IMR-90 (cell line): ENCODE measurements around the gene DLGAP3. TPM values are rescaled to one million over a fixed set of nuclear protein-coding genes. Genes with fewer than 3 reads are reported as not detected.

Experiments
- ATAC-seq: fragments of 200-7000 bp; cut with Tn5 transposase; 2 replicates; pipeline ENCODE4 v1.9.1; 2020; ENCODE audit warnings: low read depth, mild to moderate bottlenecking, moderate library complexity
- BruUV-seq: library from RNA; stranded (reverse); fragments of 400-500 nt; replicated peaks from 2 replicates; lab custom pipeline; 2021; lab: Mats Ljungman, UMichigan
- CTCF ChIA-PET: fragments of 300-600 bp; formaldehyde crosslinking; extraction: SDS; loops from one replicate; lab custom pipeline; 2021; ENCODE audit warnings: antibody characterized with exemption; lab: Yijun Ruan, JAX
- POLR2A ChIA-PET: fragments of 300-600 bp; sonication (Branson Sonifier 250); formaldehyde crosslinking; loops from one replicate; lab custom pipeline; 2022; ENCODE audit warnings: antibody characterized with exemption; ENCODE audit not compliant: unreplicated experiment; lab: Charles Lee
- DNase-seq: peaks from one replicate; pipeline ENCODE4 v3.0.0; 2013
- H2AFZ ChIP-seq: replicated peaks from 2 replicates; pipeline ENCODE3; 2013; ENCODE audit warnings: low read length, mild to moderate bottlenecking; ENCODE audit not compliant: poor library complexity
- H2AK5ac ChIP-seq: 2 replicates; pipeline ENCODE4 v1.6.1; 2013; ENCODE audit warnings: low read depth, low read length, inconsistent platforms
- H2AK9ac ChIP-seq: replicated peaks from 2 replicates; pipeline ENCODE3; 2013; ENCODE audit warnings: mild to moderate bottlenecking, low read depth, low read length, moderate library complexity; ENCODE audit not compliant: poor library complexity
- H2BK120ac ChIP-seq: 2 replicates; pipeline ENCODE4 v1.6.1; 2013; ENCODE audit warnings: low read depth, low read length, inconsistent platforms
- H2BK15ac ChIP-seq: 3 replicates; pipeline ENCODE4 v1.6.1; 2013; ENCODE audit warnings: low read depth, low read length, inconsistent platforms
- H2BK20ac ChIP-seq: 2 replicates; pipeline ENCODE4 v1.6.1; 2013; ENCODE audit warnings: low read depth, mild to moderate bottlenecking, inconsistent platforms, low read length, moderate library complexity
- H2BK5ac ChIP-seq: 2 replicates; pipeline ENCODE4 v1.6.1; 2013; ENCODE audit warnings: mild to moderate bottlenecking, low read depth, low read length, inconsistent platforms; ENCODE audit not compliant: poor library complexity, severe bottlenecking
- H3K14ac ChIP-seq: replicated peaks from 2 replicates; pipeline ENCODE4 v1.6.1; 2013; ENCODE audit warnings: low read depth, low read length, inconsistent platforms
- H3K18ac ChIP-seq: 2 replicates; pipeline ENCODE4 v1.6.1; 2013; ENCODE audit warnings: low read depth, low read length, control low read depth
- H3K23ac ChIP-seq: 2 replicates; pipeline ENCODE4 v1.6.1; 2013; ENCODE audit warnings: low read depth, low read length, inconsistent platforms
- H3K27ac ChIP-seq: 2 replicates; pipeline ENCODE4 v1.5.1; 2013; ENCODE audit warnings: mild to moderate bottlenecking, control low read depth, low read length; ENCODE audit not compliant: insufficient read depth
- H3K27me3 ChIP-seq: 2 replicates; pipeline ENCODE4 v1.6.1; 2013; ENCODE audit warnings: low read length; ENCODE audit not compliant: control insufficient read depth, insufficient read depth
- H3K36me3 ChIP-seq: 2 replicates; pipeline ENCODE4 v1.6.1; 2013; ENCODE audit warnings: low read length, mixed read lengths; ENCODE audit not compliant: control insufficient read depth, insufficient read depth
- H3K4ac ChIP-seq: 2 replicates; pipeline ENCODE4 v1.6.1; 2013; ENCODE audit warnings: low read depth, low read length, inconsistent platforms
- H3K4me1 ChIP-seq: 2 replicates; pipeline ENCODE4 v1.6.1; 2013; ENCODE audit warnings: low read length, mixed read lengths; ENCODE audit not compliant: control insufficient read depth, insufficient read depth
- H3K4me2 ChIP-seq: 2 replicates; pipeline ENCODE4 v1.6.1; 2013; ENCODE audit warnings: low read depth, mild to moderate bottlenecking, control low read depth, low read length, moderate library complexity
- H3K4me3 ChIP-seq: 2 replicates; pipeline ENCODE4 v1.5.1; 2013; ENCODE audit warnings: low read depth, mild to moderate bottlenecking, control low read depth, low read length, moderate library complexity; ENCODE audit not compliant: insufficient read depth
- H3K56ac ChIP-seq: 2 replicates; pipeline ENCODE4 v1.6.1; 2013; ENCODE audit warnings: low read length, inconsistent platforms; ENCODE audit not compliant: insufficient read depth; ENCODE audit errors: extremely low read depth
- H3K79me1 ChIP-seq, 2 experiments: 2 replicates each; pipeline ENCODE4 v1.6.1; 2013; ENCODE audit warnings: low read length in 2 of 2, inconsistent platforms in 1 of 2, low read depth in 1 of 2
- H3K9ac ChIP-seq: 2 replicates; pipeline ENCODE4 v1.6.1; 2013; ENCODE audit warnings: low read depth, low read length, control low read depth
- H3K9me1 ChIP-seq: 2 replicates; pipeline ENCODE4 v1.6.1; 2013; ENCODE audit warnings: low read length, inconsistent platforms; ENCODE audit not compliant: insufficient read depth
- H3K9me3 ChIP-seq: 2 replicates; pipeline ENCODE4 v1.6.1; 2013; ENCODE audit warnings: low read length; ENCODE audit not compliant: control insufficient read depth, insufficient read depth
- H4K20me1 ChIP-seq: 2 replicates; pipeline ENCODE4 v1.6.1; 2013; ENCODE audit warnings: low read length, inconsistent platforms; ENCODE audit not compliant: insufficient read depth
- H4K5ac ChIP-seq: 2 replicates; pipeline ENCODE4 v1.6.1; 2013; ENCODE audit warnings: mild to moderate bottlenecking, low read depth, low read length, control low read depth
- H4K8ac ChIP-seq, 2 experiments: 2 replicates each; pipeline ENCODE4 v1.6.1; 2013; ENCODE audit warnings: low read depth in 2 of 2, low read length in 2 of 2, control low read depth in 1 of 2, inconsistent platforms in 1 of 2
- H4K91ac ChIP-seq: 2 replicates; pipeline ENCODE4 v1.6.1; 2013; ENCODE audit warnings: low read depth, low read length, inconsistent platforms; ENCODE audit not compliant: insufficient read depth
- CEBPB ChIP-seq: IDR thresholded peaks from 2 replicates; pipeline ENCODE4 v1.6.1; 2012; ENCODE audit warnings: low read depth, low read length, improper control_type of control experiment
- CHD1 ChIP-seq: IDR thresholded peaks from 2 replicates; pipeline ENCODE4 v1.6.1; 2012; ENCODE audit warnings: low read depth, low read length, improper control_type of control experiment
- CTCF ChIP-seq: conservative IDR thresholded peaks from 2 replicates; pipeline ENCODE4 v1.5.1; 2012; ENCODE audit warnings: mild to moderate bottlenecking, low read depth, low read length, improper control_type of control experiment
- MAZ ChIP-seq: IDR thresholded peaks from 2 replicates; pipeline ENCODE4 v1.6.1; 2012; ENCODE audit warnings: low read depth, mild to moderate bottlenecking, low read length, improper control_type of control experiment, moderate library complexity, borderline replicate concordance
- MXI1 ChIP-seq: IDR thresholded peaks from 2 replicates; pipeline ENCODE4 v1.6.1; 2012; ENCODE audit warnings: low read depth, mild to moderate bottlenecking, low read length, moderate library complexity, borderline replicate concordance
- NFE2L2 ChIP-seq: fragments of 150-350 bp; IDR thresholded peaks from 2 replicates; pipeline ENCODE4 v1.6.1; 2016; ENCODE audit warnings: low read depth, mild to moderate bottlenecking, low read length
- POLR2A ChIP-seq: IDR thresholded peaks from 2 replicates; pipeline ENCODE4 v1.6.1; 2012; ENCODE audit warnings: mild to moderate bottlenecking, low read depth, low read length
- RAD21 ChIP-seq: IDR thresholded peaks from 2 replicates; pipeline ENCODE4 v1.6.1; 2012; ENCODE audit warnings: low read length, improper control_type of control experiment
- RCOR1 ChIP-seq: IDR thresholded peaks from 2 replicates; pipeline ENCODE4 v1.6.1; 2012; ENCODE audit warnings: mild to moderate bottlenecking, low read length, improper control_type of control experiment; ENCODE audit not compliant: insufficient replicate concordance
- SMC3 ChIP-seq: fragments of 150-350 bp; IDR thresholded peaks from 2 replicates; pipeline ENCODE4 v1.6.1; 2016; ENCODE audit warnings: low read depth, mild to moderate bottlenecking, antibody characterized with exemption, low read length, moderate library complexity
- USF2 ChIP-seq: fragments of 150-350 bp; IDR thresholded peaks from 2 replicates; pipeline ENCODE4 v1.6.1; 2017; ENCODE audit warnings: mild to moderate bottlenecking, antibody characterized with exemption, low read length, low read depth
- WGBS, 2 experiments: methylation state at CpG; one replicate each; pipeline versions ENCODE4 v1.1.5 to v1.1.7; 2013; ENCODE audit warnings: missing lambda C conversion rate in 2 of 2; ENCODE audit not compliant: insufficient read length in 1 of 2; ENCODE audit errors: extremely low coverage in 2 of 2; 5-methylcytosine and 5-hydroxymethylcytosine counted together
- dilution Hi-C: fragments of 300-500 bp; cut with HindIII; formaldehyde crosslinking; loops from one replicate; pipeline ENCODE4 v1.14.3; 2018; ENCODE audit warnings: low sequenced_read_pairs; ENCODE audit not compliant: unreplicated experiment
- in situ Hi-C: fragments of 300-500 bp; cut with MboI; formaldehyde crosslinking; loops from 3 replicates; pipeline ENCODE4 v1.14.3; 2019; ENCODE audit warnings: low sequenced_read_pairs, inconsistent platforms, mixed read lengths
- intact Hi-C: fragments of 100-400 bp; cut with micrococcal nuclease; formaldehyde crosslinking; loops from 2 replicates; pipeline ENCODE4 v1.10.0; 2022
- polyA plus RNA-seq, 3 experiments: library from polyadenylated mRNA; depleted of rRNA; stranded (reverse); fragments of >200 nt; gene quantifications; 2 replicates each; pipeline ENCODE4 v1.2.3, GENCODE V29; 2012; ENCODE audit warnings: low replicate concordance in 1 of 3
- total RNA-seq: library from RNA; depleted of rRNA; stranded (reverse); fragments of >200 nt; gene quantifications from 2 replicates; pipeline ENCODE4 v1.2.3, GENCODE V29; 2012

DLGAP3 gene
- total and polyA plus RNA-seq, 2 of the 4 experiments (the other 2 are of a cell fraction), result 0.02 TPM; not detected in 1

GRCh38 chr1:34978921-34979320, 49.5 kb upstream of the DLGAP3 start (continued):
- no peak for TF ChIP-seq USF2
- TF ChIP-seq SMC3, result no peak
- no peak for TF ChIP-seq POLR2A
- no peak for TF ChIP-seq CEBPB
- TF ChIP-seq MXI1, result no peak

- H3K79me1 ChIP-seq, result peaks cover 10 to 11% of the 10 kb centered on the region in 2 experiments; a peak in 2 of 4 replicates
- no CpG with 5 or more reads among the region's 2 CpGs for WGBS, 2 experiments
- no peak overlapping the region for H3K14ac ChIP-seq
- no peaks in the 10 kb centered on the region for H3K9me3 ChIP-seq
- no peak overlapping the region for H2AK5ac ChIP-seq
- no peak overlapping the region for H3K56ac ChIP-seq
- no TSS peak for BruUV-seq
- H2BK15ac ChIP-seq, result no peak overlapping the region
- H2BK5ac ChIP-seq, result no peak overlapping the region
- no peaks in the 10 kb centered on the region for H4K20me1 ChIP-seq
- H3K23ac ChIP-seq, result no peak overlapping the region
- dilution Hi-C loops, result no loop called here
- no peak overlapping the region for H3K4me2 ChIP-seq
- 0 out of 2 replicates have a peak, but pooled peaks have one; percentile 7 for ATAC-seq
- H4K5ac ChIP-seq, result no peak overlapping the region
- in situ Hi-C loops, result no loop called here
- DNase-seq, result no peak
- no peak overlapping the region for H3K18ac ChIP-seq
- H3K27me3 ChIP-seq, result no peaks in the 10 kb centered on the region
- no peak overlapping the region for H2AFZ ChIP-seq
- no peak overlapping the region for H3K4me3 ChIP-seq
- H2BK120ac ChIP-seq, result no peak overlapping the region
- no peak overlapping the region for H3K4ac ChIP-seq
- no peak overlapping the region for H2BK20ac ChIP-seq
- H3K9me1 ChIP-seq, result peaks cover 5% of the 10 kb centered on the region; the same call in 1 of the 2 replicates
- no peak overlapping the region for H2AK9ac ChIP-seq
- ChIA-PET CTCF (no interaction called here), POLR2A (interaction anchor here (0.6 kb wide), 1 partner anchor 1721 kb away, joined by 4 read pairs; no protein-coding TSS in a partner anchor)
- intact Hi-C loops, result no loop called here
- H4K8ac ChIP-seq, result no peak overlapping the region
- H4K91ac ChIP-seq, result no peak overlapping the region
- no peak overlapping the region for H3K27ac ChIP-seq
- no peak overlapping the region for H3K9ac ChIP-seq
- peaks cover 2% of the 10 kb centered on the region for H3K36me3 ChIP-seq
- no peaks in the 10 kb centered on the region for H3K4me1 ChIP-seq
- no peak for TF ChIP-seq POLR2A
- TF ChIP-seq RCOR1, result no peak
- no peak for TF ChIP-seq SMC3
- TF ChIP-seq RAD21, result no peak
- TF ChIP-seq CHD1, result no peak
- TF ChIP-seq MXI1, result no peak
- no peak for TF ChIP-seq USF2
- no peak for TF ChIP-seq CTCF
- TF ChIP-seq NFE2L2, result no peak
- no peak for TF ChIP-seq MAZ
- TF ChIP-seq CEBPB, result no peak
These were observed 48.4 kb upstream of the DLGAP3 start for GRCh38 chr1:34977858-34978257.
